Aorta (tissue), 5 donors: Measurements from ENCODE around the gene PACRG. TPM values are rescaled to one million over a fixed set of nuclear protein-coding genes. Genes with fewer than 3 reads are reported as not detected.

Source experiments
- ATAC-seq: fragments of 200-7000 bp; cut with Tn5 transposase; one replicate; pipeline ENCODE4 v1.9.1; 2022; ENCODE audit warnings: moderate library complexity; ENCODE audit not compliant: low FRiP score
- DNase-seq, 2 donors: peaks; one replicate each; pipeline ENCODE4 v3.0.0-alpha.2; 2020
- H3K27ac ChIP-seq, 2 donors: one replicate each; pipeline ENCODE4 v1.5.1; 2013; ENCODE audit warnings: low read length in 2 of 2, mild to moderate bottlenecking in 2 of 2, moderate library complexity in 2 of 2, control low read depth in 1 of 2, inconsistent platforms in 1 of 2, low read depth in 1 of 2
- H3K27me3 ChIP-seq, 2 donors: one replicate each; pipeline ENCODE4 v1.6.1; 2013; ENCODE audit warnings: control low read depth in 1 of 2, low read length in 1 of 2, mild to moderate bottlenecking in 1 of 2, moderate library complexity in 1 of 2; ENCODE audit not compliant: insufficient read depth in 2 of 2, control insufficient read depth in 1 of 2
- H3K36me3 ChIP-seq, 2 donors: one replicate each; pipeline ENCODE4 v1.6.1; 2013; ENCODE audit warnings: control low read depth in 1 of 2, low read length in 1 of 2, mild to moderate bottlenecking in 1 of 2; ENCODE audit not compliant: insufficient read depth in 2 of 2, control insufficient read depth in 1 of 2
- H3K4me1 ChIP-seq, 2 donors: one replicate each; pipeline ENCODE4 v1.6.1; 2013; ENCODE audit warnings: low read length in 2 of 2, control low read depth in 1 of 2, mild to moderate bottlenecking in 1 of 2, moderate library complexity in 1 of 2; ENCODE audit not compliant: insufficient read depth in 2 of 2, control insufficient read depth in 1 of 2
- H3K4me3 ChIP-seq, 2 donors: one replicate each; pipeline ENCODE4 v1.5.1; 2013; ENCODE audit warnings: low read length in 2 of 2, control low read depth in 1 of 2, mild to moderate bottlenecking in 1 of 2
- H3K9me3 ChIP-seq: one replicate; pipeline ENCODE4 v1.6.1; 2013; ENCODE audit warnings: mild to moderate bottlenecking, low read length; ENCODE audit not compliant: control insufficient read depth
- WGBS, 2 donors: extraction: QIAGEN DNeasy Blood & Tissue Kit; methylation state at CpG; one replicate each; pipeline ENCODE4 v1.1.7; 2013; 5-methylcytosine and 5-hydroxymethylcytosine counted together
- intact Hi-C, 2 donors: fragments of 100-400 bp; cut with DNase I; formaldehyde crosslinking; loops; one replicate each; pipeline versions ENCODE4 v1.14.2 to v1.15.0; 2022
- polyA plus RNA-seq, 2 donors: library from polyadenylated mRNA; stranded (reverse); fragments of 200-250 nt; gene quantifications; one replicate each; pipeline ENCODE4 v1.2.3, GENCODE V29; 2013
- total RNA-seq, 2 donors: library from RNA; stranded (reverse); fragmentation: NEBNext Ultra II Directional; extraction: Animal tissue kit (Norgen Biotek cat#: 25700); gene quantifications; one replicate each; pipeline ENCODE4 v1.2.1, GENCODE V29; 2021
- donor health status: healthy with polysubstance abuse.
- donor health status: Bipolar disorder and iron deficiency.
- donor health status: DM: no; HTN: no; CAD: no.
- donor health status: DM: no; HTN: no; CAD: no.
- donor health status: DM: yes; HTN: yes; CAD: no.

Gene PACRG
- total and polyA plus RNA-seq, 4 donors, result 0.26 to 2.7 (median 0.54) TPM; not detected in 1

GRCh38 chr6:162940426-162940825, 212.7 kb downstream of the PACRG start:
- no peak for ATAC-seq

GRCh38 chr6:162941128-162941527, 213.4 kb downstream of the PACRG start:
- WGBS, 2 donors, result 58 to 67% methylated on average over 8 of the region's 8 CpGs
- Histone ChIP-seq H3K4me1 (no peaks in the 10 kb centered on the region), H3K4me3 (no peak overlapping the region), H3K27ac (no peak overlapping the region), H3K27me3 (no peaks in the 10 kb centered on the region), H3K36me3 (no peaks in the 10 kb centered on the region), H3K9me3 (peaks cover 3% of the 10 kb centered on the region)
- ATAC-seq, result no peak
- DNase-seq, result no peak
- intact Hi-C loops, result no loop called here

More at GRCh38 chr6:162940426-162940825, 212.7 kb downstream of the PACRG start:
- no peak for DNase-seq
- 26 to 40% methylated on average over 5 of the region's 5 CpGs for WGBS, 2 donors
- Histone ChIP-seq H3K4me3 (no peak overlapping the region), H3K36me3 (no peaks in the 10 kb centered on the region), H3K27ac (no peak overlapping the region), H3K4me1 (no peaks in the 10 kb centered on the region), H3K9me3 (peaks cover 3% of the 10 kb centered on the region), H3K27me3 (no peaks in the 10 kb centered on the region)
- intact Hi-C loops, result no loop called here

- Histone ChIP-seq H3K27ac (no peak overlapping the region), H3K9me3 (peaks cover 2% of the 10 kb centered on the region), H3K36me3 (no peaks in the 10 kb centered on the region), H3K4me3 (no peak overlapping the region), H3K4me1 (no peaks in the 10 kb centered on the region), H3K27me3 (no peaks in the 10 kb centered on the region)
- ATAC-seq (no peak), DNase-seq (no peak)
- WGBS, 2 donors, result 83 to 95% methylated on average over 2 of the region's 2 CpGs
- intact Hi-C loops, result no loop called here
Measured at GRCh38 chr6:162942866-162943265, 215.1 kb downstream of the PACRG start.

- no peak overlapping the region for H3K4me3 ChIP-seq
- intact Hi-C loops, result no loop called here
- H3K36me3 ChIP-seq, result no peaks in the 10 kb centered on the region
- H3K9me3 ChIP-seq, result peaks cover 2% of the 10 kb centered on the region
- no peaks in the 10 kb centered on the region for H3K4me1 ChIP-seq
- no peak for DNase-seq
- no peaks in the 10 kb centered on the region for H3K27me3 ChIP-seq
- no peak overlapping the region for H3K27ac ChIP-seq
- ATAC-seq, result peak; percentile 38
- 76 to 82% methylated on average over 5 of the region's 5 CpGs for WGBS, 2 donors
Measured at GRCh38 chr6:162943369-162943768, 215.6 kb downstream of the PACRG start.

- Histone ChIP-seq H3K27ac (no peak overlapping the region), H3K36me3 (no peaks in the 10 kb centered on the region), H3K4me1 (no peaks in the 10 kb centered on the region), H3K4me3 (no peak overlapping the region), H3K9me3 (no peaks in the 10 kb centered on the region), H3K27me3 (no peaks in the 10 kb centered on the region)
- ATAC-seq (no peak), DNase-seq (no peak)
- intact Hi-C loops, result no loop called here
- 49 to 57% methylated on average over 4 of the region's 4 CpGs for WGBS, 2 donors
Measured at GRCh38 chr6:162951164-162951743, 223.5 kb downstream of the PACRG start.

- H3K27me3 ChIP-seq, result no peaks in the 10 kb centered on the region
- H3K4me3 ChIP-seq, result no peak overlapping the region
- H3K27ac ChIP-seq, result no peak overlapping the region
- no peaks in the 10 kb centered on the region for H3K36me3 ChIP-seq
- no peak for ATAC-seq
- DNase-seq, result no peak
- no peaks in the 10 kb centered on the region for H3K4me1 ChIP-seq
- intact Hi-C loops, result no loop called here
- H3K9me3 ChIP-seq, result no peaks in the 10 kb centered on the region
- 40 to 41% methylated on average over 4 of the region's 4 CpGs for WGBS, 2 donors
Measured at GRCh38 chr6:162952423-162952822, 224.6 kb downstream of the PACRG start.

GRCh38 chr6:162957062-162957461, 229.3 kb downstream of the PACRG start:
- 73 to 87% methylated on average over 3 of the region's 3 CpGs for WGBS, 2 donors
- DNase-seq (no peak), ATAC-seq (no peak)
- Histone ChIP-seq H3K27me3 (no peaks in the 10 kb centered on the region), H3K27ac (no peak overlapping the region), H3K4me3 (no peak overlapping the region), H3K9me3 (no peaks in the 10 kb centered on the region), H3K4me1 (no peaks in the 10 kb centered on the region), H3K36me3 (no peaks in the 10 kb centered on the region)
- intact Hi-C loops, result no loop called here

GRCh38 chr6:162960679-162961457, 233.1 kb downstream of the PACRG start:
- H3K9me3 ChIP-seq, result no peaks in the 10 kb centered on the region
- H3K4me3 ChIP-seq, result no peak overlapping the region
- intact Hi-C loops, result no loop called here
- H3K36me3 ChIP-seq, result no peaks in the 10 kb centered on the region
- no peak for ATAC-seq
- no peak for DNase-seq
- no peaks in the 10 kb centered on the region for H3K27me3 ChIP-seq
- no peaks in the 10 kb centered on the region for H3K4me1 ChIP-seq
- 76 to 77% methylated on average over 3 of the region's 3 CpGs for WGBS, 2 donors
- H3K27ac ChIP-seq, result no peak overlapping the region

- no peaks in the 10 kb centered on the region for H3K27me3 ChIP-seq
- no peaks in the 10 kb centered on the region for H3K36me3 ChIP-seq
- H3K4me1 ChIP-seq, result no peaks in the 10 kb centered on the region
- no peaks in the 10 kb centered on the region for H3K9me3 ChIP-seq
- no peak overlapping the region for H3K27ac ChIP-seq
- no peak overlapping the region for H3K4me3 ChIP-seq
- ATAC-seq (no peak), DNase-seq (no peak)
- intact Hi-C loops, result no loop called here
Measured at GRCh38 chr6:162962093-162962492, 234.3 kb downstream of the PACRG start.
